ENCODE results near the gene SLC39A11. TPM values are rescaled to one million over a fixed set of nuclear protein-coding genes. Genes with fewer than 3 reads are reported as not detected.

Gene SLC39A11
- total RNA-seq, 1 experiment from 2014 or later, result 15.2 TPM

- Mint-ChIP-seq H3K4me3 (no peak overlapping the region), H3K4me1 (0 out of 4 replicates have a peak, but pooled peaks cover 2 to 3% of the 10 kb centered on the region in 2 experiments), H3K36me3 (ENCODE audit: insufficient read depth in 1 of 3, low read depth in 3 of 3) (peaks cover 6 to 7% (median 7%) of the 10 kb centered on the region in 3 experiments), H3K27ac (no peak overlapping the region), H3K27me3 (ENCODE audit: low read depth) (no peaks in the 10 kb centered on the region), H3K9me3 (peaks cover 7 to 9% of the 10 kb centered on the region in 2 experiments; a peak in 4 of 5 replicates)
- Histone ChIP-seq H3K79me1 (ENCODE audit: insufficient read depth, low read depth, low read length, poor library complexity, severe bottlenecking) (no peaks in the 10 kb centered on the region), H4K8ac (replicated peaks; ENCODE audit: insufficient read length, low read depth, low read length) (no peak overlapping the region), H3K9me3 (ENCODE audit: control insufficient read depth, low read depth, low read length) (no peaks in the 10 kb centered on the region), H2AK5ac (ENCODE audit: insufficient read length, low read length) (no peak overlapping the region), H3K9ac (ENCODE audit: extremely low read depth, insufficient read length, low read length) (no peak overlapping the region), H3K4ac (ENCODE audit: low read depth, low read length) (no peak overlapping the region), H3K23me2 (ENCODE audit: insufficient read length, low read depth, low read length, poor library complexity, severe bottlenecking) (no peaks in the 10 kb centered on the region), H3K27ac (ENCODE audit: insufficient read length, low read depth, low read length) (no peak overlapping the region), H3K27me3 (ENCODE audit: insufficient read depth, low read length) (no peaks in the 10 kb centered on the region), H4K91ac (ENCODE audit: insufficient read length, low read depth, low read length) (no peak overlapping the region), H2BK15ac (ENCODE audit: low read depth, low read length) (no peak overlapping the region), H3K14ac (ENCODE audit: insufficient read depth, low read length) (no peak overlapping the region), H3K18ac (ENCODE audit: insufficient read length, low read depth, low read length) (no peak overlapping the region), H3K4me1 (ENCODE audit: insufficient read depth, low read length) (no peaks in the 10 kb centered on the region), H3K4me2 (ENCODE audit: insufficient read depth, insufficient read length, low read length) (no peak overlapping the region), H2BK120ac (ENCODE audit: low read depth, low read length, poor library complexity, severe bottlenecking) (no peak overlapping the region), H4K20me1 (ENCODE audit: control insufficient read depth, insufficient read depth, insufficient read length) (no peaks in the 10 kb centered on the region), H2BK20ac (ENCODE audit: low read depth, low read length, poor library complexity, severe bottlenecking) (no peak overlapping the region), H2AFZ (ENCODE audit: low read length) (no peak overlapping the region), H2BK12ac (ENCODE audit: insufficient read length, low read depth, low read length) (no peak overlapping the region), H3K79me2 (ENCODE audit: insufficient read depth, low read length) (no peaks in the 10 kb centered on the region), H2BK5ac (ENCODE audit: insufficient read length, low read length) (no peak overlapping the region), H3T11ph (ENCODE audit: low read length) (no peak overlapping the region), H4K5ac (ENCODE audit: insufficient read length, low read depth, low read length) (no peak overlapping the region), H3K56ac (ENCODE audit: insufficient read length, low read depth, low read length) (no peak overlapping the region), H3K23ac (ENCODE audit: insufficient read length, low read depth, low read length) (no peak overlapping the region)
- no peak for TF ChIP-seq CTCF (conservative IDR thresholded peaks at IDR 0.05)
- no peak for DNase-seq
- WGBS (ENCODE audit: extremely low coverage, insufficient read length, low lambda C conversion rate), result no CpG with 5 or more reads among the region's 1 CpG
Measured at GRCh38 chr17:72837335-72837734, 255.2 kb downstream of the SLC39A11 start.
